NCI-H2107 (cell line): ENCODE results near the gene ADAMTSL4.
"Not testable (repeated sequence)": the region's sequence is repeated elsewhere in the genome, so short reads cannot be mapped to it uniquely, and the experiment has no call there.

Source experiments
- DNase-seq: peaks from one replicate; lab custom pipeline; 2025; lab: John Stamatoyannopoulos, UW

Gene ADAMTSL4

DNA sequence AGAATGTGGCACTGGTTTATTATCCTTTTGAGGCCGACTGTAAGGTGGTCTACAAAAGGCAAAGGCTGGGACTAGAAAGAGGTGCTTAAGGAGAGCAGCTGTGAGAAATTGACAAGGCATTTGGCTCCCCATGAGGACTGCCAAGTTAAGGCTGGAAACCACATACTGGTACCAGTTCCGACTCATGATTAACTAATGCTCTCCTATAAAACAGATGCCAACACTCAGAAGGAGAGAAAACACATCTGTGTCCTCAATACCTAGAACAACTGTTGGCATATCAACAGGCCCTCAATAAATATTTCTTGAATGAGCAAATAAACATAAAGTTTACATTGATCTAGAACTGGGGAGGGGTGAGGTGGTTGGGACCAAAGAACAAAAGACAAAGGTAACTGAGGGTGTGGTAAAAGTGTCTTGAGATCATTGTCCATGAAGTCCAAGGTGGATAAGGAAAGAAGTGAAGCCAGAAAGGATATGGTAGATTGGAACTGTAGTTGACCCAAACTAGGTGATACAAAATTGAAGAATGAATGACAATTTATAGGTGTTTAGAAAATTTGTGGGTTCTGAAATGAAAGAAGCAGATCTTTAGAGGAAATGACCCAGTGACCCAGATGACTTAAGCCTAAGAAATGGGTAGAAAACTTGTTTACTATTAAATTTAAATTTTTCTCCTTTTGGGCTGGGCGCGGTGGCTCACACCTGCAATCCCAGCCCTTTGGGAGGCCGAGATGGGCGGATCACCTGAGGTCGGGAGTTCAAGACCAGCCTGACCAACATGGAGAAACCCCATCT is 47.1 kb downstream of the ADAMTSL4 start:
- DNase-seq, result no peak

- DNase-seq, result no peak
Measured at GRCh38 chr1:150596976-150597375, 47.8 kb downstream of the ADAMTSL4 start.

- DNase-seq, result not testable (repeated sequence)
Measured at GRCh38 chr1:150598346-150598745, 49.1 kb downstream of the ADAMTSL4 start.

DNA sequence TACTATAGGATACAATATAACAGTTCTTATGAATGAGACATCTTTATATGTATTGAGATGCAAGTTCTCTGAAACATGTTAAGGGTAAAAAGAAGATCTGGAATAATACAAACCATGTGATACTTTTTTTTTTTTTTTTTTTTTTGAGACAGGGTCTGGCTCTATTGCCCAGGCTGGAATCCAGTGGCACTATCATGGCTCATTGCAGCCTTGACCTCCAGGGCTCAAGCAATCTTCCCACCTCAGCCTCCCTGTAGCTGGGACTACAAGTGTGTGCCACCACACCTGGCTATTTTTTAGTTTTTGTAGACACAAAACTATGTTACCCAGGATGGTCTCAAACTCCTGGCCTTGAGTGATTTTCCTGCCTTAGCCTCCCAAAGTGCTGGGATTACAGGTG is 52.3 kb downstream of the ADAMTSL4 start:
- DNase-seq, result no peak

DNA sequence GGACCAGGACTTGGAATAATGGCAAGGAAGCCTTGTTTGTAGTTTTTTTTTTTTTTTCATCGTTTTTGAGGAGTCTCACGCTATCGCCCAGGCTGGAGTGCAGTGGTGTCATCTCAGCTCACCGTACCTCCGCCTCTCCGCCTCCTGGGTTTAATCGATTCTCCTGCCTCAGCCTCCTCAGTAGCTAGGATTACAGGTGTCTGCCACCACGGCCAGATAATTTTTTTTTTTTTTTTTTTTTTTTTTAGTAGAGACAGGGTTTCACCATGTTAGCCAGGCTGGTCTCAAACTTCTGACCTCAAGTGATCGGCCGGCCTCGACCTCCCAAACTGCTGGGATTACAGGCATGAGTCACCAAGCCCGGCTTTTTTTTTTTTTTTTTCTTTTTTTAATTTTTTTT is 53.2 kb downstream of the ADAMTSL4 start:
- DNase-seq, result not testable (repeated sequence)

- DNase-seq, result no peak
Measured at GRCh38 chr1:150603711-150604110, 54.5 kb downstream of the ADAMTSL4 start.

DNA sequence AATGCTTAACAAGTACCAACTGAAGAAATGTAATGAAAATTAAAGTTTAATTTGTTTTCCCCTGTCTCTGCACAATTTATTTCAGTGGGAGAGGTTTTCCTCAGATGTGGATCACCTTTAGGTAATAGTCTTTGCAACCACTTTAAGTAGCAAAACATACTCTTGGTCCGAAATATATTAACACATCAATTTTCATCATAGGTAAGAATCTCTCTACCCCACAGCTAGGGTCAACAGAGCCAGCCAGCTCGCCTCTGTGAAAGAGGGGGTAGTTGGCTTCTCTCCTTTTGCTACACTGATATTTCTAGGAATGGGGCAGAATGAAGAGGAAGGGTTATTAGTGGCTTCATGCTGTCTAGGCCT is 55.0 kb downstream of the ADAMTSL4 start:
- no peak for DNase-seq

GRCh38 chr1:150605451-150605731 is 56.2 kb downstream of the ADAMTSL4 start:
- not testable (repeated sequence) for DNase-seq

GRCh38 chr1:150606463-150607142 is 57.4 kb downstream of the ADAMTSL4 start:
- no peak for DNase-seq

- DNase-seq, result no peak
Measured at GRCh38 chr1:150609732-150610131, 60.5 kb downstream of the ADAMTSL4 start.
